Testis (tissue), 2 donors: ENCODE data around the gene STAC3.

Source experiments
- POLR2A ChIP-seq: fragments of 450-650 bp; IDR thresholded peaks from one replicate; pipeline ENCODE4 v1.6.1; 2017; ENCODE audit warnings: antibody characterized with exemption, mild to moderate bottlenecking, moderate library complexity
- TF ChIP-seq, protein P1 (sequence below), 3 experiments: fragments of 450-650 bp in 2 of 3; fragments of 200-600 bp in 1 of 3; sonication (generic) in 1 of 3; IDR thresholded peaks; one replicate each; pipeline ENCODE4 v1.5.1; 2016 to 2019; ENCODE audit warnings: antibody characterized with exemption in 3 of 3, mild to moderate bottlenecking in 2 of 3, moderate library complexity in 1 of 3

DNA sequence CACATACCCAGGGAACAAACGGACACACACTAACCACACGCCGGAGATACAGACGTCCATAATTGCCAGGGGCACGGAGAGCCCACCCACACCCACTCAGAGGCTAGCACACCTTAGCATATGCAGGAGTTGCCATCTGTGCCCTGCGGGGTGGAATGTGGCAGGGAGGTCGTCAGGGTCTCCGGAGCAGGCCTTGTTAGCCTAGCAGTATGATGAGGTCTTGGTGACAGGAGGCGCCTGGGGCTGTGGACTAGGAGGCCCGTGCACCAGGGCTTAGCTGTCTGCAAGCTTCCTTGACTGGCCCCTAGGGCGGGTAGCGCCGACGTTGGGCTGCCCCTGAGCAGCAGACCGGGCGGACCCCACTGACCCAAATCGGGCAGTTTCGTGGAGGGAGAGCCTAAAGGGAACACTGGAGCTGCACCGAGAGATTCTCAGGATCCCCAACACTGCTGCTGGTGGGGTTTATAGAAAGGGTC lies 10.0 kb downstream of the STAC3 start:
- TF ChIP-seq, protein P1, sequence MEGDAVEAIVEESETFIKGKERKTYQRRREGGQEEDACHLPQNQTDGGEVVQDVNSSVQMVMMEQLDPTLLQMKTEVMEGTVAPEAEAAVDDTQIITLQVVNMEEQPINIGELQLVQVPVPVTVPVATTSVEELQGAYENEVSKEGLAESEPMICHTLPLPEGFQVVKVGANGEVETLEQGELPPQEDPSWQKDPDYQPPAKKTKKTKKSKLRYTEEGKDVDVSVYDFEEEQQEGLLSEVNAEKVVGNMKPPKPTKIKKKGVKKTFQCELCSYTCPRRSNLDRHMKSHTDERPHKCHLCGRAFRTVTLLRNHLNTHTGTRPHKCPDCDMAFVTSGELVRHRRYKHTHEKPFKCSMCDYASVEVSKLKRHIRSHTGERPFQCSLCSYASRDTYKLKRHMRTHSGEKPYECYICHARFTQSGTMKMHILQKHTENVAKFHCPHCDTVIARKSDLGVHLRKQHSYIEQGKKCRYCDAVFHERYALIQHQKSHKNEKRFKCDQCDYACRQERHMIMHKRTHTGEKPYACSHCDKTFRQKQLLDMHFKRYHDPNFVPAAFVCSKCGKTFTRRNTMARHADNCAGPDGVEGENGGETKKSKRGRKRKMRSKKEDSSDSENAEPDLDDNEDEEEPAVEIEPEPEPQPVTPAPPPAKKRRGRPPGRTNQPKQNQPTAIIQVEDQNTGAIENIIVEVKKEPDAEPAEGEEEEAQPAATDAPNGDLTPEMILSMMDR (IDR thresholded peaks at IDR 0.05) = no peak
- no peak for TF ChIP-seq POLR2A
